Body of pancreas (tissue), 4 donors: Measurements from ENCODE around the gene DSE.

Source experiments
- CTCF ChIP-seq, 7 experiments: fragments of 450-650 bp in 4 of 7; fragments of 200-600 bp in 3 of 7; sonication (generic) in 3 of 7; IDR thresholded peaks; one replicate each; pipeline ENCODE4 v1.5.1; 2016 to 2019; ENCODE audit warnings: antibody characterized with exemption in 7 of 7
- POLR2A ChIP-seq, 3 donors: fragments of 450-650 bp; IDR thresholded peaks; one replicate each; pipeline ENCODE4 v1.6.1; 2016; ENCODE audit warnings: antibody characterized with exemption in 3 of 3, mild to moderate bottlenecking in 2 of 3

DNA sequence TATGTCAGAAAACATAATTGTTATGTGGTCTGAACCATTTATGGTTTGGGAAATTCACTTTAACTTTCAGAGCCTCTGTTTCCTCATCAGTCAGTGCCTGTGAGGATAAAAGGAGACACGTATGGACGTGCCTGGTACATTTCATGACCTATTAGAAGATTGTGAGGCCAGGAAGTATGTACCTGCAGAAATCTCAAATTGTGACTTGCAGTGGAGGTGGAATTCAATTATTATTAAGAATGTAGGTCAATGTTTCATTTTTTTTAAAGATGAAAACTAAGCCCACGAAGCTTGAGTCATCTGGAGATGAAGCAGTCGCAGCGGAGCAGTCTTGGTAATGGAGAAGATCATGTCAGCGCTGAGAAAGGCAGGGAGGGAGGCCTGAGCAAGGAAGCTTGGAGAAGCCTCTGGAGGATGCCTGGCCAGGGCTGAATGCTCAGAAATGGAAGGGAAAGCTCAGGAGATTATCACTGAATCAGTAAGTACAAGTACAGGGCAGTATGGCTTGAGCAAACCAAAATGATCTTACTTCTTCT is 3.9 kb upstream of the DSE start:
- TF ChIP-seq CTCF (IDR thresholded peaks at IDR 0.05) (no peak), POLR2A (IDR thresholded peaks at IDR 0.05) (no peak)
